AG08396 (cell line): ENCODE data around the gene TIMP2.

Experiments used
- DNase-seq: peaks from one replicate; pipeline ENCODE4 v3.0.0; 2012; ENCODE audit warnings: low spot score, mixed read lengths

Gene TIMP2

DNA sequence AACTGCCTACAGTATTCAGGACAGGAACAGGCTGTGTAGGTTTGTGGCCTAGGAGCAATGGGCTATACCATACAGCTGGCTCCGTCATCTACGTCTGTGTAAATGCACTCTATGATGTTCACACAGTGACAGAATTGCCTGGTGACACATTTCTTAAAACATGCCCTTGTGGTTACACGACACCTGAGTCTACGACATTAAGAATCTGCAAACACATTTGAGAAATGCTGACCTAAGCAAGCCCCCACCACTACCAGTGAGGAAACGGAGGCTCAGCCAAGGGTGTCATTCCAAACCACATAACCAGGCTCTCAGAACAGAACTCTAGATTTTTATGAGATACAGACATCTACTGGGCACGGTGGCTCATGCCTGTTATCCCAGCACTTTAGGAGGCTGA lies 108.1 kb downstream of the TIMP2 start:
- DNase-seq: no peak

DNA sequence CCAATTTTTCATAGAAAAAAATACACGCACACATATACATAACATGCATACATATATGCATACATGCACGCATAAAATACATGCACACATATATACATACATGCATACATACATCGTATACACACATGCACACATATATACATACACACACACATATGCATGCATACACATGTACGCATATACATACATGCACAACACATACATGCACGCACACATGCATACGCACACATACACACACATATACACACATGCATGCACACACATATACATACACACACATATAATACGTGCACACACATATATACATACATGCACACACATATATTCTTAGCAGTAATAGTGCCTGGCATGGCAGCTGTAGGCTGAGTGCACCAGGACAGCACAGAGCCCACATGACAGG lies 109.5 kb downstream of the TIMP2 start:
- no peak for DNase-seq

DNA sequence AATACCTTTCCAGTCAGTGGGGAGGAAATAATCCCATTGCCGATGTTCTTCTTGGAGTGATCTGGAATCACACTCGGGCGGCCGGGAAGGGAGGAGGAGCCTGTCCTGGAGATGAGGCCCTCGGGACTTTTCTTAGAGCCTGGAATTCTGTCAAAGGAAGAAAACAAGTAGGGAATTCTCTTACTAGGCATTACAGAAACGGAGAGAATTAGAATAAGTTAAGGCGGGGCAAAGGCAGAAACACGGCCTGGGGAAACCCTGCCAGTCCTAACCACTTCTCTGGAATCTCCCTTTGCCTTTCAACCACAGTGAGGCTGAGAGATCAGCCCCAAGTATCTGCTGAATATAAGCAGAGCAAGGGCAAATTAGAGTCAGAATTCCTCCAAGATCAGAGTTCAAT lies 112.3 kb downstream of the TIMP2 start:
- no peak for DNase-seq

DNA sequence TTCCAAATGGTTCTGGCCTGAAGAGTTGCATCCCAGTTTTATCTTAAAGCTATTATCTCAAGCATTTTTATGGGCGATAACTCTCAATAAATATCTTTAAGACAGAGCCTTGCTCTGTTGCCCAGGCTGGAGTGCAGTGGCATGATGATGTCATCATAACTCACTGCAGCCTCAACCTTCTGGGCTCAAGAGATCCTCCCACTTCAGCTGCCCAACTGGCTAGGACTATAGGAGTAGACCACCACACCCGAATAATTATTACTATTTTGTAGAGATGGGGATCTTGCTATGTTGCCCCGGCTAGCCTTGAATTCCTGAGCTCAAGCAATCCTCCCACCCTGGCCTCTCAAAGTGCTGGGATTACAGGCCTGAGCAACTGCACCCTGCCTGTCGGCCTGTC lies 117.0 kb downstream of the TIMP2 start:
- DNase-seq: no peak

DNA sequence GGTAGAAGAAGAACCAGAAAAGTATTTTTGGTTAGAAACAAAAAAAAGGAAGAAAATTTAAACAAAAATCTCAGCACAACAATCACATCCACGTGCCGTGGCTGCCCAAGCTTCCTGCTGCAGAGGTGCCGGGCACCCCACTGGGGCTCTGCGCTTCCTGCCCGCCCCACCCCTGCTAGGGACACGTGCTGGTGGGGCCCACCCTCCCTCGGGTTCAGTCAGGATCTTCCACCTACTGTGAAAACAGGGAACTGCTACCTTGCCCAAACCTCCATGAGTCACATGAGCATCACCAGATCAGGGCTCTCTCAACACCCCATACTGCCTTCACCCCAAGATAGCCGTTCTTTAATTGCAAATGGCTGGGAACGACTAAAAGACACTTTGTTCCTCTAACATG lies 118.7 kb downstream of the TIMP2 start:
- DNase-seq: no peak

DNA sequence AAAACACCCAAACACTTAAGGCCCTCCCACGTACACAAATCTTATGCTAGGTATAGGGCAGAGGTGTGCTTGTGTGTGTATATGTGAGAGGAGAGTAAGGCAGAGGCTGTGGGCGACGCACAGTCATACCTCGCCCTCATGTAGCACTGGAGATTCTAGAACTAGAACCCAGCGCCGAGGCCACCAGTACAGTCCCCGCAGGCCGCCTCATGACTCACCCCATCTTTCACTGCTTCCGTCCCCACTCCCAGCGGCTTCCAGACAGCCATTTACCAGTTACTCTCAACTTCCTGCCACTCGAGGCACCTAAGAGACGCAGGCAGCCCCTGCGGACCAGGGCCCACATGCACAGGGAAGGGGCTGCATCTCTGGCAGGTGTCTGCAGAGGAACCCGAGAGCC lies 119.9 kb downstream of the TIMP2 start:
- no peak for DNase-seq

DNA sequence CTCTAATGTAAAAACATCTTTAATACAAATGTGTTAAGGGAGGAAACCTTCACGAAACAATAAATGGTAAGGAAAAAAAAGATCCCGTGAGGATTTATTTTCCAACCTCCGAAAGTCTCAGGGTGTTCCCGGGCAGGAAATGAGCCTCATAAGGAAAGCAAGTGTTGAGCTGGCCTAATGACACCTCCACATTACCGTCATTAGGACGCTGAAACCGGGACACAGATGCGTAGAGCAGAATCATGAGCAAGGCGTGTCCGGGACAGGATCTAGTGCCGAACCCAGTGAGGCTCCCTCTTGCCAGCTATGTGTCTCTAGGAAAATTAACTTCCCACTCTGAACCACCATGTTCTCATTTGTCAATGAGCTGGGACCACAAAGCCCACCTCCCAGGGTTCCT lies 120.4 kb downstream of the TIMP2 start:
- no peak for DNase-seq

DNA sequence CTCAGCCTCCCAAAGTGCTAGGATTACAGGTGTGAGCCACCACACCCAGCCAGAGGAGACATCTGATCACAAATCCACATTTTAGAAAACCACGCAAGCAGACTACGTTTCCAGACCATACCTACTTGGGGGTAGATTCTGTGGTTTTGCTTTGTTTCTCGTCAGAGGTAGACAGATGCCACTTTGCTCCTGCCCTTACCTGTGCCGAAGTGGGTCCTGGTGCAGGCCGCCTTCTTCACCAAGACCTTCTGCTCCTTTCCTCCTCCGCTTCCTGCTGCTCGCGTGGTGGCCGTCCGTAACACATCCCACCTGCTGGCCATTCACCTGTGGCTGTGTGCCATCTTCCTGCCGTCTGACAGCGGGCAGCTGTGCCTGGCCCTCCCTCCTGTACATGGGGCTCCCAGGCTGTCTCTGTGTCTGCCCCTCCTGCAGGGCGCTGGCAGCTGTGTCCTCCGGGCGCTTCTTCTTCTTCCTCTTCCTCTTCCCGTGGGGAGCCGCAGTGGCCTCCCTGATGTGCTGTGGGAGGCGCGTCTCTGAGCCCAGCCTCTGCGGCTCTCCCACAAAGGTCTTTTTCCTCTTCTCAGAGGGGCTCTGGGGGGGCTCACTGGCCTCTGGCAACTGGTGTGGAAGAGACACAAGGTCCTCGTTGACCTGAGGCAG lies 121.9 kb downstream of the TIMP2 start:
- DNase-seq: no peak
